Skin of body (tissue), 2 donors: ENCODE data around the gene ANP32D. TPM values are rescaled to one million over a fixed set of nuclear protein-coding genes. Genes with fewer than 3 reads are reported as not detected.
"Not testable (repeated sequence)": the region's sequence is repeated elsewhere in the genome, so short reads cannot be mapped to it uniquely, and the experiment has no call there.

ENCODE experiments used
- DNase-seq: peaks from one replicate; lab custom pipeline; 2025; lab: John Stamatoyannopoulos, UW
- total RNA-seq: library from RNA; depleted of rRNA; stranded (reverse); fragments of >200 nt; gene quantifications from one replicate; pipeline ENCODE4 v1.2.3, GENCODE V29; 2014

The ANP32D gene
- total RNA-seq, 1 donor from 2014 or later = not detected

GRCh38 chr12:48500281-48500680 is 27.9 kb downstream of the ANP32D start:
- not testable (repeated sequence) for DNase-seq

- not testable (repeated sequence) for DNase-seq
Observed at GRCh38 chr12:48506836-48507235, 34.5 kb downstream of the ANP32D start.

GRCh38 chr12:48508987-48509386 is 36.6 kb downstream of the ANP32D start:
- no peak for DNase-seq

DNA sequence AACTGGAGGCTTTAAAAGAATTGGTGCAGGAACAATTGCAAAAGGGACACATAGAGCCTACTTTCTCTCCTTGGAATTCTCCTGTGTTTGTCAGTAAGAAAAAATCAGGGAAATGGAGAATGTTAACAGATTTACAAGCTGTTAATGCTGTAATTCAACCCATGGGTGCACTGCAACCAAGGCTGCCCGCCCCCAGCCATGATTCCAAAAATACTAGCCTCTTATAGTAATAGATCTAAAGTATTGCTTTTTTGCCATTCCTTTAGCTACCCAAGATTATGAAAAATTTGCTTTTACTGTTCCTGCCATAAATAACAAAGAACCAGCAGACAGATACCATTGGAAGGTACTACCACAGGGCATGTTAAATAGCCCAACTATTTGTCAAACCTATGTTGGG is 37.8 kb downstream of the ANP32D start:
- DNase-seq = no peak

GRCh38 chr12:48512855-48513254 is 40.5 kb downstream of the ANP32D start:
- no peak for DNase-seq

- no peak for DNase-seq
Observed at GRCh38 chr12:48514728-48515127, 42.4 kb downstream of the ANP32D start.

DNA sequence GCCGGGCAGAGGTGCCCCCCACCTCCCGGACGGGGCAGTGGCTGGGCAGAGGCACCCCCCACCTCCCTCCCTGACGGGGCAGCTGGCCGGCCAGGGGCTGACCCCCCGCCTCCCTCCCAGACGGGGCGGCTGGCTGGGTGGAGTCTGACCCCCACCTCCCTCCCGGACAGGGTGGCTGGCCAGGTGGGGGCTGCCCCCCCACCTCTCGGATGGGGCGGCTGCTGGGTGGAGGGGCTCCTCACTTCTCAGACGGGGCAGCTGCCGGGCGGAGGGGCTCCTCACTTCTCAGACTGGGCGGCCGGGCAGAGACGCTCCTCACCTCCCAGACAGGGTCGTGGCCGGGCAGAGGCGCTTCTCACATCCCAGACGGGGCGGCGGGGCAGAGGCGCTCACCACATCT is 48.0 kb downstream of the ANP32D start:
- DNase-seq = not testable (repeated sequence)

Other genes starting within 250 kb of the ANP32D start
- gene ZNF641, start 121.6 kb upstream of the ANP32D start, total RNA-seq = 14.3 TPM
- gene C12orf54, start 9.9 kb downstream of the ANP32D start, total RNA-seq = not detected
- not detected for gene OR8S1, start 53.1 kb downstream of the ANP32D start, total RNA-seq
- gene LALBA, start 97.5 kb downstream of the ANP32D start, total RNA-seq = not detected
- 43.3 TPM for gene KANSL2, start 209.7 kb downstream of the ANP32D start, total RNA-seq
- 29.4 TPM for gene CCNT1, start 244.1 kb downstream of the ANP32D start, total RNA-seq